ENCODE data around the gene ELF4.

Gene ELF4

DNA sequence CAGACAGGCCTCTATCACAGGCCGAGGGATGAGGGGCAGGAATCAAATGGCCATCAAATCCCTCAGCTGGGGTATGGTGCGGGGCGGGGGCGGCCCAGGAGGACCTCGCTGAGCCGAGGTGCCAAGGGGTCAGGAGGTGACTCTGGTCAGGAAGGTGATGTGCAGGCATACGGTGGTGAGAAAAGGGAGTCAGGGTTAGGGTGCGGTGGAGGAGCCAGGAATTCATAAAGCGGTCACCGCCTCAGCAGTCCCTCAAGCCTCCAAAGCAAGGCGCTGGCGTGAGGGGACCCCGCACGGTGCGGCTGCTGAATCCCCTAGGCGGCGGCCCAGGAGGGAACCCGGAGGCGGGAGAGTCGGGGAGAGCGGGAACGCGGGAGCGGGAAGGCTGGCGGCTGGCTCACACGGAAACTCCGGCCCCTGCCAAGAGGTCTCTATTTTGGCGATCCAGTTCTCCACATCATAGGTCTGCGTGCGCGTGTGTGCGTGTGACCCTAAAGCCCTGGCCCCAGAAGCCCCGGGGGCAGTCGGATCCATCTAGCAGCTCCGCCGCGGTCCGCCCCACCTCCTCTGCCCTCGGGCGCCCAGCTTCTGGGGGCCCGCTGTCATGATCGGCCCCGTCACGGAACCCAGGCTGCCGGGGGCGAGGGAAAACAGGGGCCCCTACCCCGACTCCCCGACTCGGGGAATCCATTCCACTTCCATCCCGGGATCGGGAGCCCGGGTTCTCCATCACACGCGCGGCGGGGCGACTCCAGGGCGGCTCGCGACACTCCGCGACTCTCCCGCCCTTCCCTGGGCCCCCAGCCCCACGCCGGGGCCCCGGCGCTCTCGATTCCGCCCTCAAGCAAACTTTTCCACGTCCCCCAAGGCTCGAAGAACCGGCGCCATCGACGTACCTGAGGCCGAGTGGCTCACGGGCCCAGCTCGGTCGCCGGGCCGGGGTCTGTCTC is 593 bp downstream of the ELF4 start:
- Histone ChIP-seq H3K9ac (ENCODE audit: low read length) (peak overlapping the region; percentile 32), H3K27me3 (ENCODE audit: control insufficient read depth, insufficient read depth, low read length) (peaks cover 2% of the 10 kb centered on the region), H3K4me3 (ENCODE audit: low read length) (peak overlapping the region; percentile 65), H3K27ac (ENCODE audit: low read depth, low read length) (peak overlapping the region; percentile 64), H3K4me1 (ENCODE audit: control insufficient read depth, insufficient read depth, low read length) (no peaks in the 10 kb centered on the region), H3K36me3 (ENCODE audit: control insufficient read depth, insufficient read depth, low read length) (peaks cover 2% of the 10 kb centered on the region)

DNA sequence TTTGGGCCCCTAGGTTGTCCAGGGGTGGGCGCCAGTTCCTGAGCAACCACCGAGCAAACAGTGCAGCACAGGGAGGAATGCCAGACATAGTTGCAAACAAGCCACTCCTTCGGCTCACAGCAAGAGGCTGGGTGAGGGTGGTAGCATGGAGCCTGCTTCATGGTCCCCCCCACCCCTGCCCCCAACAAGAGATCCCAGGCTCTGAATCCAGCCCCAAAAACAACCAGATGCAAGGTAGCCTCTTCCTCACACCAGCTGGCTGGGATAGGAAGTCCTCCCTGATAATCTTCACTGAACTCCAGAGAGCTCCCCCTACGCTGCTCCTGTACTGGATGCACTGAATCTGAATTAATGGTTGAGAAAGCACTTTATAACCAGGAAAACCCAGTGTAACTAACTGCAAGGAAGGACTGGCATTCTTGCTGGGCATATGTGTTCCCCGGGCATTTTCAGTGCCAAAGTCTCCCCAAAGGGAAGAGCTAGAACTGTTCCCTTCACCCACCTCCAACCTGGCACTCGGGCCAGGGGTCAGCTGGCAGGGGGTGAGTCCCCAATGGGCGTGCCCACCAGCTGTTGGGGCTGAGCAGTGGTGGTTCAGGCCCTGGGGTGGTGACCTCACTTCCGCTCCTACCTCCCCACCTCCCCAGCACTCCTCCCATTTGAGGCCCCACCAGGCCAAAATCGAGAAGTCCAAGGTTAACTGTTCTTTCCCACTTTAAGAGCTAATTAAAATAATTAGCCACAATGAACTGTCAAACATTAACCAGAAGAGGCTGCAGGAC is 1.5 kb downstream of the ELF4 start:
- Histone ChIP-seq H3K27me3 (ENCODE audit: control insufficient read depth, insufficient read depth, low read length) (no peaks in the 10 kb centered on the region), H3K4me1 (ENCODE audit: control insufficient read depth, insufficient read depth, low read length) (no peaks in the 10 kb centered on the region), H3K27ac (ENCODE audit: low read depth, low read length) (no peak overlapping the region)

DNA sequence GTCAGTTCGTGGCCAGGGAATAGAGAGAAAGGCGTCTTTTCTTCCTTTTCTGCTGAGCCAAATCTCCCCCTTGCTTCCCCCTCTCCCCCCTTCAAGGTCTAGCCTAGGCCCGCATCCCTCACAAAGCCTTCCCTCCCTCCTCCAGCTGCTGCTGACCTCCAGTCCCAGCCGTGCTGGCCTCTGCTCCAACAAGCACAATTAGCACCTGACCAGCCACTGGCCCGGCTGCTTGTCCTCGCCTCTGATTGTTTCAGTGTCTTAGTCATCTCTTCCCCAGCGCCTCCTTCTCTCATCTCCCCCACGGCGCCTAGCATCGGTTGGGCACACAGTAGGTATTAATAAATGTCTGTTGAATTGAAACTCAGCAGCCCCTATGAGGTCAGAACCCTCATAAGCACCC is 4.2 kb downstream of the ELF4 start:
- no peak overlapping the region for H3K9ac ChIP-seq (ENCODE audit: low read length)
- H3K4me3 ChIP-seq (ENCODE audit: low read length) = no peak overlapping the region
- no peak overlapping the region for H3K27ac ChIP-seq (ENCODE audit: low read depth, low read length)
- no peaks in the 10 kb centered on the region for H3K4me1 ChIP-seq (ENCODE audit: control insufficient read depth, insufficient read depth, low read length)
- H3K36me3 ChIP-seq (ENCODE audit: control insufficient read depth, insufficient read depth, low read length) = peaks cover 2% of the 10 kb centered on the region
- no peaks in the 10 kb centered on the region for H3K27me3 ChIP-seq (ENCODE audit: control insufficient read depth, insufficient read depth, low read length)

More for the DNA sequence above, 1.5 kb downstream of the ELF4 start:
- Histone ChIP-seq H3K4me3 (ENCODE audit: low read length) (peak overlapping the region; percentile 65), H3K36me3 (ENCODE audit: control insufficient read depth, insufficient read depth, low read length) (peaks cover 2% of the 10 kb centered on the region), H3K9ac (ENCODE audit: low read length) (peak overlapping the region; percentile 32)

DNA sequence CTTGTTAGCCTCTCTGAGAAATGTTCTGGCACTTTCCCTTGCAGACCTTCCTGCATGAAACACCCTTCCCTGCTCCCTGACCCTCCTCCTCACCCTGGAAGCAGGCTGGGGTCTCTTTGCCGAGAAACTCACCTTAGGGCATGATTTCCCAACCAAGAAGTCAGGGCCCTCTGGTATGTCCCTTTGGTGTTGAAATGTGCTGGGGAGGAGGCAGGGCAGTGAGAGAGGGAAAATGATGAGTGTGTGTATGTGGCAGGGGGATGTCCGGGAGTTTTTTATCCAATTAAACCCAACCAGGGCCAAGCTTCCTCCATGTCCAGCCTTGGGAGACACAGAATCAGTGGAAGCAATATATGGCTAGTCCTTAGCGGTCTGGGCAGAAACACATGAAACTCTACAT is 5.1 kb downstream of the ELF4 start:
- H3K27me3 ChIP-seq (ENCODE audit: control insufficient read depth, insufficient read depth, low read length) = no peaks in the 10 kb centered on the region
- H3K4me1 ChIP-seq (ENCODE audit: control insufficient read depth, insufficient read depth, low read length) = no peaks in the 10 kb centered on the region
- H3K36me3 ChIP-seq (ENCODE audit: control insufficient read depth, insufficient read depth, low read length) = peaks cover 2% of the 10 kb centered on the region
- H3K9ac ChIP-seq (ENCODE audit: low read length) = no peak overlapping the region
- no peak overlapping the region for H3K4me3 ChIP-seq (ENCODE audit: low read length)
- H3K27ac ChIP-seq (ENCODE audit: low read depth, low read length) = no peak overlapping the region

DNA sequence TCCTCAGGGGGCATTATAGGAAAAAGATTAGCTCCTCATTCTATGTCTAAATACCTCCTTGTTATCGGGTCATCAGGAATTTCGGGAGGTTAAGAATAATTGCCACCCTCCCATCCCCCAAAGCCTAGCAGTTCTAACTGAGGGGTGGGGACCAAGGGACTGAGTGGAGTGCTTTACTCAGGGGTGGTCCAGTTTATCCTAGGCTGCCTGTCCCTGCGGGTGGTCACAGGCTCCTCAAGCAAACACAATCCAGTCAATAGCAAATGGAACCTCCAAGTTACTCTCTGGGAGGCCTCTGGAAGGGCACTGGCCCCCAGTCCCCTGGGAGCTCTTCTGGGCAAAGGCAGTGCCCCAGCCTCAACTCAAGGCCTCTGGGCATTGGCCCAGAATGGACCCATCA is 6.7 kb downstream of the ELF4 start:
- Histone ChIP-seq H3K27me3 (ENCODE audit: control insufficient read depth, insufficient read depth, low read length) (no peaks in the 10 kb centered on the region), H3K4me3 (ENCODE audit: low read length) (no peak overlapping the region), H3K4me1 (ENCODE audit: control insufficient read depth, insufficient read depth, low read length) (no peaks in the 10 kb centered on the region), H3K9ac (ENCODE audit: low read length) (no peak overlapping the region), H3K36me3 (ENCODE audit: control insufficient read depth, insufficient read depth, low read length) (peaks cover 2% of the 10 kb centered on the region), H3K27ac (ENCODE audit: low read depth, low read length) (no peak overlapping the region)

DNA sequence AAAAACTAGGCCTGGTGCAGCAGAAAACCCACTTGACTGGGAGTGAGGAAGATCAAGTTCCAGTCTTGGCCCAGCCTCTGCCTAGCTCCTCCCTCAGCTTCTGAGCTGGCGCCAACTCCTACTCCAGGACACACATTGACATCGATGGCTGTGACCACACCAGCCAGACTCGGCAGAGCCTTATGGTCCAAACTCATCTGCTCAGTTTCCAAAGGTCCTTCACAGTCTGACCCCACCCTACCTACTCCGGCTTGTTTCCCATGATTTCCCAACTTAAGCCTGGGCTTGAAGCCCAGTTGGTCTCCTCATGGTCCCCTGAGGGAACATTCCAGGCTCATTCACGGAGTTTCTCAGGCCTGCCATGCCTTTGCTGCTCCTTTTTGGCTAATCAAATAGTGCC is 10.1 kb downstream of the ELF4 start:
- H3K9ac ChIP-seq (ENCODE audit: low read length) = no peak overlapping the region
- H3K27ac ChIP-seq (ENCODE audit: low read depth, low read length) = no peak overlapping the region
- no peaks in the 10 kb centered on the region for H3K27me3 ChIP-seq (ENCODE audit: control insufficient read depth, insufficient read depth, low read length)

DNA sequence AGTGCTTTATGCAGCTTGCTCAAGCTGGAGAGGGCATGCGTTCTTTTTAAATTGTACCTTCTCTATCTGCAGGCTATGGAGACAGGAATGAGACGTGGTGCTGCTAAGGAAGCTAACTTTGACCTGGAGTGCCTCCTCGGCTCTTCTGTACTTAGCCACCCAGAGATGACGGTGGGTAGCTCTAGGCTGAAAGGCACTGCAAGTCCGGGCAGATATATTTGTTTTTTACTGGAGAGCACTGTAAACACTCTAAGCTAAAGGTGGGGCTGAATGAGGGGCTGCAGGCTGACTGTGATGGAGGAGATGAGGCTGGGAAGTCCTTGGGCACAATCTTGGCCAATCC is 12.1 kb downstream of the ELF4 start:
- Histone ChIP-seq H3K4me1 (ENCODE audit: control insufficient read depth, insufficient read depth, low read length) (no peaks in the 10 kb centered on the region), H3K27me3 (ENCODE audit: control insufficient read depth, insufficient read depth, low read length) (no peaks in the 10 kb centered on the region), H3K27ac (ENCODE audit: low read depth, low read length) (no peak overlapping the region), H3K36me3 (ENCODE audit: control insufficient read depth, insufficient read depth, low read length) (no peaks in the 10 kb centered on the region), H3K4me3 (ENCODE audit: low read length) (no peak overlapping the region), H3K9ac (ENCODE audit: low read length) (no peak overlapping the region)

More for the DNA sequence above, 10.1 kb downstream of the ELF4 start:
- H3K4me1 ChIP-seq (ENCODE audit: control insufficient read depth, insufficient read depth, low read length) = no peaks in the 10 kb centered on the region
- no peak overlapping the region for H3K4me3 ChIP-seq (ENCODE audit: low read length)
- H3K36me3 ChIP-seq (ENCODE audit: control insufficient read depth, insufficient read depth, low read length) = no peaks in the 10 kb centered on the region

DNA sequence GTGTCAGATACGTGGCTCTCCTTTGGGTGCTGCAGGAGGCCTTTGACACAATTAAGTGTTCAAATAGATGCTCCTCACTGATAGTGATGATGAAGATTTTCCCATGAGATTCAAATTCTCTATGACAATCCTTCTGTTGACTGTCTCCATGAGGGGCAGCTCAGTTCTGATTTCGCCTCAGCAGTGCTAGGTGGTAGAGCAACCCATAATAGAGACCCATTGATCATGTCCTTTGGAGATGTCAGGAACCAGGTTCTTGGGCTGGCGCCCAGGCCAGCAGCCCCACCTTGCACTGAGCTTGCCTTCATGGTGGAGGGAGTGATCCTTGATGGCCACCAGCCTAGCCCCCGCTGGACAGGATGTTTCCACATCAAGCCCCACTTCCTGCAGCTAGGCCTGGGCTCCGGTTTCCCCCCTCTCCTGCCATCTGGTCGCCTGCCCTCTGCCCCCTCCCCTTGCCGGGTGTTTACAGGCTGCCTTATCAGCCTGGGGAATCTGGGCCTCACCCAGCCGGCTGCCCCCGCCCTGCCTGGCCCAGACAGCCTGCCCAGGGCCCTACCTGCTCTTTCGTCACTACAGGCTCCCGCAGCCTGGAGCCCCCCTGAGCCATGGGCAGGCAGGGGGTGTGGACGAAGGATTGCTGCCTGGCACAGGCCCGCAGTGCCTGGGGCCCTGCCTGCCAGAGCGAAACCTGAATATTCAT is 12.6 kb downstream of the ELF4 start:
- no peaks in the 10 kb centered on the region for H3K36me3 ChIP-seq (ENCODE audit: control insufficient read depth, insufficient read depth, low read length)
- no peak overlapping the region for H3K27ac ChIP-seq (ENCODE audit: low read depth, low read length)
- H3K9ac ChIP-seq (ENCODE audit: low read length) = no peak overlapping the region
- no peaks in the 10 kb centered on the region for H3K27me3 ChIP-seq (ENCODE audit: control insufficient read depth, insufficient read depth, low read length)
- no peak overlapping the region for H3K4me3 ChIP-seq (ENCODE audit: low read length)
- no peaks in the 10 kb centered on the region for H3K4me1 ChIP-seq (ENCODE audit: control insufficient read depth, insufficient read depth, low read length)

DNA sequence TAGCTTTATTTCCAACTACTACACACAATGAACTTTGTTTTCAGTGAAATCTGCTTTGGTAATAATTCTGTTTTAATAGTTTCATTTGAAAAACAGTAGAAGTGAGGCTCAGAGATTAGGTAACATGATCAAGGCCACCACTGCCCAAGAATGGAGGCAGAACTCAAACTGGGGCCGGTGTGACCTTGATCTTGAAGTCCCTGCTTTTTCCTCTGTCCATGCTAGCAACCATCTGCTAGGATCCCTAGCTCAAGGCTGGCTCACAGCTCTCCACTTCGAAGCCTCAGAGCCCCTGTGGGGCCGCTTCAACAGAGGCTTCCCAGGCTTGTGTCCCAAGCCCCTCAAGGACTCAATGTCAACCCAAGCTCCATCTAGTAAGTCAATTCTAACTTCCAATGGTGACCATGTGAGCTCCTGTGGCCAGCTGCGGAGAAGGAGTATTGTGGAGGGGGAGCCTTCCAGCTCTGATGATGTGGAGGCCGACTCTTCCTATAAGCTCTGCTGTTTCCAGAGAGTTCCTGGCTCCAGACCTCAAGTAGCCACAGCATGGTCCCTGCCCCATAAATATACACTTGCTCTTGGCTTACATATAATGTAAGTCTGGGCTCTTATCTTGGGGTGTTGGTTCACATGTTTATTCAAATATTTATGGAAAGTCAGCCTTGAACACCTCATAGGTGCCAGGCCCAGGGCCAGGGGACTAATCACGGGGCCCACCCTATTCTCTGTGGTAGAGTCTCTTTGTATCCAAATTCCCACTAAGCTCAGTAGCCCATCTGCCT is 14.9 kb downstream of the ELF4 start:
- no peaks in the 10 kb centered on the region for H3K4me1 ChIP-seq (ENCODE audit: control insufficient read depth, insufficient read depth, low read length)
- H3K4me3 ChIP-seq (ENCODE audit: low read length) = no peak overlapping the region
- H3K27ac ChIP-seq (ENCODE audit: low read depth, low read length) = no peak overlapping the region
- H3K9ac ChIP-seq (ENCODE audit: low read length) = no peak overlapping the region
- H3K36me3 ChIP-seq (ENCODE audit: control insufficient read depth, insufficient read depth, low read length) = no peaks in the 10 kb centered on the region
- H3K27me3 ChIP-seq (ENCODE audit: control insufficient read depth, insufficient read depth, low read length) = no peaks in the 10 kb centered on the region

DNA sequence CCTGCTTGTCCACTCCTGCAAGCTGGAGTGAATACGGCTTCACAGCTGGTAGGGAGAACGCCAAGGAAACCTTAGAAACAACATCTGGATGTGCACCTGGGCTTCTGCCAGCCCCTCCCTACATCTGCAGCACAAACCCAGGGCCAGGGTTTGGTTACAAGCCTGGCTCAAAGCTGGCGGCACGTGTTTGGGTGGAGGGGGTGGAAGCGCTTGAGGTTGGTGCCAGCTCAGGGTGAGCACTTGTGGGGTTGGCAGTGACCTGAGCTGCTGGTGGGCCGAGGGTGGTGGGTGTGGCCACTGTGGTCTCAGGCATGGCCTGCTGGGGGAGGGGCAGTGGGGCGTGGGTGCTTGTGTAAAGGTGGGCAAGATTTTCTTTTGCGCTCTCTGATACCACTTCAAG is 15.6 kb downstream of the ELF4 start:
- no peak overlapping the region for H3K27ac ChIP-seq (ENCODE audit: low read depth, low read length)
- H3K4me1 ChIP-seq (ENCODE audit: control insufficient read depth, insufficient read depth, low read length) = no peaks in the 10 kb centered on the region
- H3K27me3 ChIP-seq (ENCODE audit: control insufficient read depth, insufficient read depth, low read length) = no peaks in the 10 kb centered on the region
- no peak overlapping the region for H3K9ac ChIP-seq (ENCODE audit: low read length)
- H3K4me3 ChIP-seq (ENCODE audit: low read length) = no peak overlapping the region
- H3K36me3 ChIP-seq (ENCODE audit: control insufficient read depth, insufficient read depth, low read length) = no peaks in the 10 kb centered on the region

DNA sequence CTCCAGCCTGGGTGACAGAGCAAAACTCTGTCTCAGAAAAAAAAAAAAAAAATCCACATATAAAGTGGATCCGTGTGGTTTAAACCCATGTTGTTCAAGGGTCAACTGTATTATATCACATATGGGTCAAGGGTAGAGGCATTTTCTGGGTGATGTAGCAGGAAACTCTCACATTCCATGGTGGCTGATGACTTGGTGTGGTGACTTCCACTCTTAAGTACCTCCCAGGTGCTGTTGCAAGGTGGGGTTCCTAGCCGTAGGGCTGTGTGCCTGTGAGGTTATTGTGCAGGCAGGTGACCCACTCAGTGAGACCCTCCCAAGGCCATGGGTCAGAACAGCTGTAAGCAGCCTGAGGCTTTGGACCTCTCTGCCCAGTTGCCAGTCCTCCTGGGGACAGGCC is 17.0 kb downstream of the ELF4 start:
- no peak overlapping the region for H3K27ac ChIP-seq (ENCODE audit: low read depth, low read length)

More for the DNA sequence above, 17.0 kb downstream of the ELF4 start:
- no peaks in the 10 kb centered on the region for H3K36me3 ChIP-seq (ENCODE audit: control insufficient read depth, insufficient read depth, low read length)
- no peaks in the 10 kb centered on the region for H3K4me1 ChIP-seq (ENCODE audit: control insufficient read depth, insufficient read depth, low read length)
- H3K4me3 ChIP-seq (ENCODE audit: low read length) = no peak overlapping the region
- no peak overlapping the region for H3K9ac ChIP-seq (ENCODE audit: low read length)
- H3K27me3 ChIP-seq (ENCODE audit: control insufficient read depth, insufficient read depth, low read length) = no peaks in the 10 kb centered on the region

All from rectal smooth muscle tissue (tissue), 1 donor.